ENCODE data around the gene SEPTIN10. TPM values are rescaled to one million over a fixed set of nuclear protein-coding genes. Genes with fewer than 3 reads are reported as not detected.

Gene SEPTIN10
- total RNA-seq, 1 experiment from 2014 or later: 76.8 TPM

DNA sequence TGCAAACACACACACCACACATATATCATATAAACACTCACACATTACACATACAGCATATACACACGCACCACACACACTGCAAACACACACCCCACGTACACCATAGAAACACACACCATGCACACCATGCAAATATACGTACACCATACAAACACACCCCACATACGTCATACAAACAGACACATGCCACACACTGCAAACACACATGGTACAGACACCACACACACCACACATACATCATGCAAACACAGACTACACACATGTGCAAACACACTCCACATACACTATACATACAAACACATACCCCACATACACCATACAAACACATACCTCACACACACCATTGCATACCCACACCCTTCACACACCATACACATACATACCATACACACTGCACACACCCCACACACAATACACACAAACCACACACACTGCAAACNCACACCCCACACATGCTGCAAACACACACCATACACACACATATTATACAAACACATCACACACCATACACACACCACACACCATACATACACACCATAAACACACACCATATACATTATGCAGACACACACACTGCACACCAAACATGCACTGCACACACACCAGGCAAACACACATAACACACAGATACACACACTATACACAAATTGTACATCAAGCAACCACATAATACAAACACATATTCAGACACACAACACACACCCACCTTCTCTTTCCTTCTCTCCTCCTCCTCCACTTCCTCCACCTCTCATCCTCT lies 120.4 kb downstream of the SEPTIN10 start:
- in situ Hi-C loops (cut with HindIII; ENCODE audit: low pct_unique_long_range_greater_than_20kb, low sequenced_read_pairs): no loop called here
- no peak for DNase-seq (ENCODE audit: low read depth)

Other genes with a start within 250 kb of the SEPTIN10 start
- 15.1 and 26.9 TPM in 2 replicates for gene SOWAHC, start 398 bp upstream of the SEPTIN10 start, total RNA-seq (2014; rRNA removed; shearing (Covaris generic); ENCODE audit: low replicate concordance)
- gene RGPD5, start 180.3 kb upstream of the SEPTIN10 start, total RNA-seq (2014; rRNA removed; shearing (Covaris generic); ENCODE audit: low replicate concordance): 0.81 and 3.3 TPM in 2 replicates

Data from Caki2 (cell line).